GM23248 (cell line): ENCODE data around the gene TEKT1. TPM values are rescaled to one million over a fixed set of nuclear protein-coding genes. Genes with fewer than 3 reads are reported as not detected.

Experiments
- DNase-seq: peaks from one replicate; pipeline ENCODE4 v3.0.0-alpha.2; 2015
- H2AFZ ChIP-seq: fragments of 200-600 bp; sonication (generic); 2 replicates; pipeline ENCODE4 v1.6.1; 2016; ENCODE audit warnings: antibody characterized with exemption
- H3F3A ChIP-seq: fragments of 200-600 bp; sonication (generic); 2 replicates; pipeline ENCODE4 v1.6.1; 2016; ENCODE audit warnings: mild to moderate bottlenecking, antibody characterized with exemption, mixed run types; ENCODE audit not compliant: insufficient read depth
- H3K27ac ChIP-seq: fragments of 200-600 bp; sonication (generic); 2 replicates; pipeline ENCODE4 v1.5.1; 2016; ENCODE audit warnings: mild to moderate bottlenecking
- H3K27me3 ChIP-seq: fragments of 200-600 bp; sonication (generic); replicated peaks from 2 replicates; pipeline ENCODE4 v1.6.1; 2016; ENCODE audit warnings: mild to moderate bottlenecking; ENCODE audit not compliant: insufficient read depth
- H3K36me3 ChIP-seq: fragments of 200-600 bp; sonication (generic); 2 replicates; pipeline ENCODE4 v1.6.1; 2016; ENCODE audit warnings: low read depth, mild to moderate bottlenecking
- H3K4me1 ChIP-seq: fragments of 200-600 bp; sonication (generic); 2 replicates; pipeline ENCODE4 v1.6.1; 2016; ENCODE audit warnings: mild to moderate bottlenecking; ENCODE audit not compliant: insufficient read depth
- H3K4me2 ChIP-seq: fragments of 200-600 bp; sonication (generic); one replicate; pipeline ENCODE4 v1.6.1; 2016; ENCODE audit warnings: mild to moderate bottlenecking; ENCODE audit not compliant: unreplicated experiment
- H3K4me3 ChIP-seq: fragments of 200-600 bp; sonication (generic); 2 replicates; pipeline ENCODE4 v1.5.1; 2016; ENCODE audit warnings: mild to moderate bottlenecking
- H3K79me2 ChIP-seq: fragments of 200-600 bp; sonication (generic); 2 replicates; pipeline ENCODE4 v1.6.1; 2016; ENCODE audit warnings: mild to moderate bottlenecking; ENCODE audit not compliant: insufficient read depth
- H3K9ac ChIP-seq: fragments of 200-600 bp; sonication (generic); 2 replicates; pipeline ENCODE4 v1.6.1; 2016; ENCODE audit warnings: mild to moderate bottlenecking
- H3K9me2 ChIP-seq: fragments of 200-600 bp; sonication (generic); 2 replicates; pipeline ENCODE4 v1.6.1; 2016; ENCODE audit warnings: mixed run types, mild to moderate bottlenecking, moderate library complexity; ENCODE audit not compliant: insufficient read depth
- H3K9me3 ChIP-seq: fragments of 200-600 bp; sonication (generic); one replicate; pipeline ENCODE4 v1.6.1; 2017; ENCODE audit warnings: low read depth
- H4K20me1 ChIP-seq: fragments of 200-600 bp; sonication (generic); 2 replicates; pipeline ENCODE4 v1.6.0; 2016; ENCODE audit not compliant: insufficient read depth
- EZH2 ChIP-seq: fragments of 200-600 bp; sonication (generic); IDR thresholded peaks from 2 replicates; pipeline ENCODE4 v1.6.1; 2018; ENCODE audit warnings: antibody characterized with exemption, mild to moderate bottlenecking; ENCODE audit not compliant: insufficient read depth, poor library complexity, severe bottlenecking
- EZH2phosphoT487 ChIP-seq: fragments of 200-600 bp; sonication (generic); IDR thresholded peaks from 2 replicates; pipeline ENCODE4 v1.6.1; 2018; ENCODE audit warnings: antibody characterized with exemption, moderate library complexity, mild to moderate bottlenecking, low read depth; ENCODE audit not compliant: insufficient read depth
- WGBS, 2 experiments: methylation state at CpG; one replicate each; pipeline ENCODE4 v1.1.6; 2015 to 2017; ENCODE audit warnings: low lambda C conversion rate in 2 of 2, low coverage in 1 of 2; ENCODE audit errors: missing lambda C conversion rate in 2 of 2; 5-methylcytosine and 5-hydroxymethylcytosine counted together
- in situ Hi-C: fragments of 300-500 bp; cut with MboI; formaldehyde crosslinking; loops from 2 replicates; pipeline ENCODE4 v1.15.0; 2020
- polyA plus RNA-seq: library from polyadenylated mRNA; unstranded; fragments of >200 nt; fragmentation: Nextera tagmentation; extraction: Ambion mirVana; gene quantifications from 2 replicates; pipeline ENCODE4 v1.2.1, GENCODE V29; 2016
- total RNA-seq: library from RNA; depleted of rRNA; stranded (reverse); fragments of >200 nt; shearing (Covaris generic); gene quantifications from 2 replicates; pipeline ENCODE4 v1.2.3, GENCODE V29; 2014

Gene TEKT1
- total and polyA plus RNA-seq, 2 experiments from 2014 or later = not detected

DNA sequence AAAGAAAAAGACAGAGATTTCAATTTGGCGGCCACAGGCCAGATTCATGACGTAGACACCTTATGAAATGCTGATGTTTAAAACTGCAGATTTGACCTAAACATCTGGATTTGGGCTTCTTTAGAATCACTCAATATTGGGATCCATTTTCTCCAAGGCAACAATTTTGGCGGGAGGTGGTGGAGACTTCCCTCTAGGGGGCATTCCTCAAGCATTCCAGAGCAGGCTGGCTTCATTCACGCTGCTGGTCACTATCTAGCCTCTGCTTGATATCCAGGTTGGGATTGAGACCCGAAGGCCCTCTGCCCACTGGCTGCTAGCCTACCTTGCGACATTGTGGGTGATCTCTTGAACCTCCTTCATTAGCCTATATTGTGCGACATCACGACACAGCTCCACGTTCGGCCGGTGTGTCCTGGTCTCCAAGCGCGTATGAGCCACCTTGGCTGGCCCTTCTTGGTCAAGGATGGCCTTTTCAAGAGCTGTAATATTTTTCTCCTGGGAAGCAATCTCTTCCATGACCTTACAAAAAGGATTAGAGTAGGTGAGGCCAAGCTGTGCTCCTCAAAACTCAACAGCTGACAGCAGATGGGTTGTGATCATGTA, 31.0 kb downstream of the TEKT1 start:
- Histone ChIP-seq H3K4me3 (no peak overlapping the region), H2AFZ (no peak overlapping the region), H3K79me2 (no peaks in the 10 kb centered on the region), H3K9me2 (no peaks in the 10 kb centered on the region), H3K9me3 (no peaks in the 10 kb centered on the region), H3K36me3 (no peaks in the 10 kb centered on the region), H3K4me1 (peaks cover 17% of the 10 kb centered on the region), H3F3A (peaks cover 20% of the 10 kb centered on the region), H4K20me1 (no peaks in the 10 kb centered on the region), H3K9ac (no peak overlapping the region), H3K4me2 (no peak overlapping the region), H3K27ac (no peak overlapping the region), H3K27me3 (no peaks in the 10 kb centered on the region; the same call in 1 of the 2 replicates)
- TF ChIP-seq EZH2phosphoT487 = no peak
- TF ChIP-seq EZH2 = no peak
- DNase-seq = no peak
- WGBS, 2 experiments = 87 to 94% methylated on average over 13 of the region's 13 CpGs
- in situ Hi-C loops = no loop called here

- Histone ChIP-seq H3K27me3 (no peaks in the 10 kb centered on the region; the same call in 1 of the 2 replicates), H3K36me3 (no peaks in the 10 kb centered on the region), H3K27ac (no peak overlapping the region), H3K9me3 (no peaks in the 10 kb centered on the region), H4K20me1 (no peaks in the 10 kb centered on the region), H3K4me2 (no peak overlapping the region), H3F3A (peaks cover 20% of the 10 kb centered on the region), H3K4me1 (peaks cover 17% of the 10 kb centered on the region), H3K9me2 (no peaks in the 10 kb centered on the region), H3K9ac (no peak overlapping the region), H3K79me2 (no peaks in the 10 kb centered on the region), H3K4me3 (no peak overlapping the region), H2AFZ (no peak overlapping the region)
- DNase-seq = no peak
- 69 to 75% methylated on average over 6 of the region's 6 CpGs for whole genome bisulfite sequencing, 2 experiments
- in situ Hi-C loops = no loop called here
- no peak for TF ChIP-seq EZH2
- TF ChIP-seq EZH2phosphoT487 = no peak
These were observed 31.8 kb downstream of the TEKT1 start for GRCh38 chr17:6799738-6800137.

GRCh38 chr17:6797718-6798351, 33.7 kb downstream of the TEKT1 start:
- no peak overlapping the region for H2AFZ ChIP-seq
- in situ Hi-C loops = no loop called here
- TF ChIP-seq EZH2 (no peak), EZH2phosphoT487 (no peak)
- H3K79me2 ChIP-seq = no peaks in the 10 kb centered on the region
- peak; percentile 44 for DNase-seq
- no peaks in the 10 kb centered on the region; the same call in 1 of the 2 replicates for H3K27me3 ChIP-seq
- H3K4me1 ChIP-seq = peaks cover 17% of the 10 kb centered on the region
- no peaks in the 10 kb centered on the region for H3K9me3 ChIP-seq
- no peaks in the 10 kb centered on the region for H3K9me2 ChIP-seq
- no peaks in the 10 kb centered on the region for H4K20me1 ChIP-seq
- H3K4me3 ChIP-seq = no peak overlapping the region
- no peak overlapping the region for H3K9ac ChIP-seq
- no peak overlapping the region for H3K27ac ChIP-seq
- no peaks in the 10 kb centered on the region for H3K36me3 ChIP-seq
- H3F3A ChIP-seq = peaks cover 20% of the 10 kb centered on the region
- 36 to 43% methylated on average over 8 of the region's 8 CpGs for WGBS, 2 experiments
- H3K4me2 ChIP-seq = no peak overlapping the region

- Histone ChIP-seq H3K27ac (no peak overlapping the region), H2AFZ (no peak overlapping the region), H3K79me2 (no peaks in the 10 kb centered on the region), H3K9me3 (no peaks in the 10 kb centered on the region), H3F3A (peaks cover 20% of the 10 kb centered on the region), H3K4me2 (no peak overlapping the region), H4K20me1 (no peaks in the 10 kb centered on the region), H3K9ac (no peak overlapping the region), H3K9me2 (no peaks in the 10 kb centered on the region), H3K27me3 (no peaks in the 10 kb centered on the region; the same call in 1 of the 2 replicates), H3K36me3 (no peaks in the 10 kb centered on the region), H3K4me1 (peaks cover 17% of the 10 kb centered on the region), H3K4me3 (no peak overlapping the region)
- DNase-seq = peak; percentile 88
- WGBS, 2 experiments = 2 to 7% methylated on average over 2 of the region's 2 CpGs
- in situ Hi-C loops = no loop called here
- TF ChIP-seq EZH2phosphoT487 = no peak
- TF ChIP-seq EZH2 = no peak
These were observed 34.5 kb downstream of the TEKT1 start for GRCh38 chr17:6796887-6797490.
